Duodenal mucosa (tissue), 2 donors: ENCODE measurements around the gene TEX22.

Experiments
- H3K27ac ChIP-seq: one replicate; pipeline ENCODE4 v1.7.0; 2013; ENCODE audit warnings: low read depth, low read length
- H3K27me3 ChIP-seq, 2 donors: one replicate each; pipeline ENCODE4 v1.7.0; 2013; ENCODE audit warnings: low read length in 2 of 2, control low read depth in 1 of 2; ENCODE audit not compliant: insufficient read depth in 2 of 2, control insufficient read depth in 1 of 2
- H3K36me3 ChIP-seq, 2 donors: one replicate each; pipeline ENCODE4 v1.7.0; 2013; ENCODE audit warnings: low read length in 2 of 2, control low read depth in 1 of 2; ENCODE audit not compliant: insufficient read depth in 2 of 2, control insufficient read depth in 1 of 2
- H3K4me1 ChIP-seq, 2 donors: one replicate each; pipeline ENCODE4 v1.7.0; 2013; ENCODE audit warnings: low read length in 2 of 2, control low read depth in 1 of 2; ENCODE audit not compliant: insufficient read depth in 2 of 2, control insufficient read depth in 1 of 2
- H3K4me3 ChIP-seq, 2 donors: one replicate each; pipeline ENCODE4 v1.7.0; 2013; ENCODE audit warnings: low read length in 2 of 2, low read depth in 1 of 2
- H3K9ac ChIP-seq, 2 donors: one replicate each; pipeline ENCODE4 v1.7.0; 2013; ENCODE audit warnings: low read length in 2 of 2, low read depth in 1 of 2
- H3K9me3 ChIP-seq, 2 donors: one replicate each; pipeline ENCODE4 v1.7.0; 2013; ENCODE audit warnings: low read length in 2 of 2, control low read depth in 1 of 2; ENCODE audit not compliant: control insufficient read depth in 1 of 2

TEX22 gene

GRCh38 chr14:105458571-105458970, 60.2 kb downstream of the TEX22 start:
- Histone ChIP-seq H3K4me3 (no peak overlapping the region), H3K4me1 (no peaks in the 10 kb centered on the region), H3K27me3 (no peaks in the 10 kb centered on the region), H3K27ac (no peak overlapping the region), H3K9me3 (no peaks in the 10 kb centered on the region), H3K9ac (no peak overlapping the region), H3K36me3 (peaks cover 8 to 55% of the 10 kb centered on the region in 2 donors)

- H3K9ac ChIP-seq: no peak overlapping the region
- H3K27me3 ChIP-seq: no peaks in the 10 kb centered on the region
- H3K27ac ChIP-seq: no peak overlapping the region
- no peaks in the 10 kb centered on the region for H3K4me1 ChIP-seq
- no peaks in the 10 kb centered on the region for H3K9me3 ChIP-seq
- H3K36me3 ChIP-seq: peaks cover 12 to 60% of the 10 kb centered on the region in 2 donors
- no peak overlapping the region for H3K4me3 ChIP-seq
Observed at GRCh38 chr14:105460116-105460515, 61.8 kb downstream of the TEX22 start.

- H3K9me3 ChIP-seq: no peaks in the 10 kb centered on the region
- H3K27ac ChIP-seq: no peak overlapping the region
- peaks cover 12 to 59% of the 10 kb centered on the region in 2 donors for H3K36me3 ChIP-seq
- H3K9ac ChIP-seq: no peak overlapping the region
- H3K27me3 ChIP-seq: no peaks in the 10 kb centered on the region
- no peak overlapping the region for H3K4me3 ChIP-seq
- H3K4me1 ChIP-seq: no peaks in the 10 kb centered on the region
Observed at GRCh38 chr14:105460616-105461015, 62.3 kb downstream of the TEX22 start.

- no peaks in the 10 kb centered on the region for H3K9me3 ChIP-seq
- H3K36me3 ChIP-seq: peaks cover 14 to 52% of the 10 kb centered on the region in 2 donors
- no peak overlapping the region for H3K9ac ChIP-seq
- H3K27ac ChIP-seq: no peak overlapping the region
- no peak overlapping the region for H3K4me3 ChIP-seq
- H3K27me3 ChIP-seq: no peaks in the 10 kb centered on the region
- no peaks in the 10 kb centered on the region for H3K4me1 ChIP-seq
Observed at GRCh38 chr14:105461903-105462302, 63.6 kb downstream of the TEX22 start.
